PFSK-1 (cell line): ENCODE data around the gene CALHM3.

ENCODE experiments used
- FOXP2 ChIP-seq: optimal IDR thresholded peaks from 2 replicates; pipeline ENCODE3; 2011; ENCODE audit warnings: borderline replicate concordance, control low read depth, inconsistent platforms; ENCODE audit not compliant: insufficient read depth; ENCODE audit errors: extremely low read length, extremely low read depth
- POLR2AphosphoS5 ChIP-seq: IDR thresholded peaks from 2 replicates; pipeline ENCODE4 v1.6.1; 2012; ENCODE audit warnings: low read depth, mild to moderate bottlenecking, control low read depth, low read length, moderate library complexity
- SIN3A ChIP-seq: IDR thresholded peaks from 2 replicates; pipeline ENCODE4 v1.6.1; 2012; ENCODE audit warnings: mild to moderate bottlenecking, low read length, moderate library complexity, borderline replicate concordance; ENCODE audit not compliant: insufficient read depth
- TAF1 ChIP-seq: IDR thresholded peaks from 2 replicates; pipeline ENCODE4 v1.6.1; 2012; ENCODE audit warnings: low read length, control low read depth, borderline replicate concordance; ENCODE audit not compliant: insufficient read depth
- TF ChIP-seq, protein P1 (sequence below), 2 experiments: IDR thresholded peaks; 2 replicates each; pipeline versions ENCODE4 v1.6.1 to v1.8.0; 2011 to 2012; ENCODE audit warnings: low read depth in 2 of 2, low read length in 2 of 2, control low read depth in 1 of 2, inconsistent platforms in 1 of 2, mild to moderate bottlenecking in 1 of 2, moderate library complexity in 1 of 2; ENCODE audit not compliant: insufficient read depth in 1 of 2

Gene CALHM3

GRCh38 chr10:103504181-103504783 is 25.2 kb upstream of the CALHM3 start:
- peak; percentile 62 for TF ChIP-seq FOXP2
- TF ChIP-seq SIN3A, result no peak
- TF ChIP-seq TAF1, result no peak

- no peak for TF ChIP-seq SIN3A
- TF ChIP-seq, protein P1, sequence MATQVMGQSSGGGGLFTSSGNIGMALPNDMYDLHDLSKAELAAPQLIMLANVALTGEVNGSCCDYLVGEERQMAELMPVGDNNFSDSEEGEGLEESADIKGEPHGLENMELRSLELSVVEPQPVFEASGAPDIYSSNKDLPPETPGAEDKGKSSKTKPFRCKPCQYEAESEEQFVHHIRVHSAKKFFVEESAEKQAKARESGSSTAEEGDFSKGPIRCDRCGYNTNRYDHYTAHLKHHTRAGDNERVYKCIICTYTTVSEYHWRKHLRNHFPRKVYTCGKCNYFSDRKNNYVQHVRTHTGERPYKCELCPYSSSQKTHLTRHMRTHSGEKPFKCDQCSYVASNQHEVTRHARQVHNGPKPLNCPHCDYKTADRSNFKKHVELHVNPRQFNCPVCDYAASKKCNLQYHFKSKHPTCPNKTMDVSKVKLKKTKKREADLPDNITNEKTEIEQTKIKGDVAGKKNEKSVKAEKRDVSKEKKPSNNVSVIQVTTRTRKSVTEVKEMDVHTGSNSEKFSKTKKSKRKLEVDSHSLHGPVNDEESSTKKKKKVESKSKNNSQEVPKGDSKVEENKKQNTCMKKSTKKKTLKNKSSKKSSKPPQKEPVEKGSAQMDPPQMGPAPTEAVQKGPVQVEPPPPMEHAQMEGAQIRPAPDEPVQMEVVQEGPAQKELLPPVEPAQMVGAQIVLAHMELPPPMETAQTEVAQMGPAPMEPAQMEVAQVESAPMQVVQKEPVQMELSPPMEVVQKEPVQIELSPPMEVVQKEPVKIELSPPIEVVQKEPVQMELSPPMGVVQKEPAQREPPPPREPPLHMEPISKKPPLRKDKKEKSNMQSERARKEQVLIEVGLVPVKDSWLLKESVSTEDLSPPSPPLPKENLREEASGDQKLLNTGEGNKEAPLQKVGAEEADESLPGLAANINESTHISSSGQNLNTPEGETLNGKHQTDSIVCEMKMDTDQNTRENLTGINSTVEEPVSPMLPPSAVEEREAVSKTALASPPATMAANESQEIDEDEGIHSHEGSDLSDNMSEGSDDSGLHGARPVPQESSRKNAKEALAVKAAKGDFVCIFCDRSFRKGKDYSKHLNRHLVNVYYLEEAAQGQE (IDR thresholded peaks at IDR 0.05; ENCODE audit: insufficient read depth in 1 of 2, low read depth in 2 of 2, low read length in 2 of 2), result no peak
- no peak for TF ChIP-seq TAF1
- no peak for TF ChIP-seq FOXP2
- TF ChIP-seq POLR2AphosphoS5, result no peak
Observed at GRCh38 chr10:103502849-103503660, 24.0 kb upstream of the CALHM3 start.

- TF ChIP-seq SIN3A, result no peak
- no peak for TF ChIP-seq FOXP2
- TF ChIP-seq, protein P1 (IDR thresholded peaks at IDR 0.05; ENCODE audit: insufficient read depth in 1 of 2, low read depth in 2 of 2, low read length in 2 of 2), result no peak
- no peak for TF ChIP-seq TAF1
Observed at GRCh38 chr10:103501186-103501585, 22.1 kb upstream of the CALHM3 start.

DNA sequence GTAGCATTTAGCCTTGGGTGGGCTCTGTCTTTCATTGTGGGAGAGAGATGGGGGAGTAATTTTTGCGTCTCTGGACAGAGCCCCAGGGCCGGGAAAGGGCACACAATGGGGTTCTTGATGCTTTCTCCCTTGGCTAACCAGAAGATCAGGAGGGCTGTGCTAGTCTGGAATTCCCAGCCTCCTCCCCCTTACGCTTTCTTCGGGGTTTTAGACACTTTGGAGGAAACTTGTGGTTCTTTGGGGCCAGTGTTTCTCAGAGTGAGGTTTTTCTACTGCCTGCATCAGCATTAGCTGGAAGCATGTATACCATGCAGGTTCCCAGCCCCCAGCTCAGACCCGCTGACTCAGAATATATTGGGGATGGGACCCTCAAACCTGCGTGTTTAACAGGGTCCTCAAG is 21.4 kb upstream of the CALHM3 start:
- TF ChIP-seq POLR2AphosphoS5 (no peak), TAF1 (no peak), FOXP2 (no peak), SIN3A (no peak)
- TF ChIP-seq, protein P1 (IDR thresholded peaks at IDR 0.05; ENCODE audit: insufficient read depth in 1 of 2, low read depth in 2 of 2, low read length in 2 of 2), result no peak

DNA sequence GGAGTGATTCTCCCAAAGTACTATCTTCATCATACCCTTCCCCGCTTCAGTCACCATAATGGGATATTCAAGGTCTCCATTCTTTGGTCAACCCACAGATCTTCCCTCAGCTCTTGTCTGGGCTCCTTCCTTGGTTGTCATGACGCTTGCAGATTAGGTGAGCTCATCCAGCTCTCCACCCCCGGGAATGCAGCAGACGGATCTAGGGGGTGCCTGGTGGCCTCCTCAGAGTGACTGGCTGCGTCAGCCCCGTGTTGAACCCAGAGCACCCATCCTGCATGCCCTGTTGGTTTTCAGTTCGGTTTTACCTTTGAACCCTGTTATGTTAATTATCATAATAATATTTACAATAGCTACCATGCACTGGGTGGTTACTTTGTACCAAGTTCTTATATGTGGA is 20.8 kb upstream of the CALHM3 start:
- TF ChIP-seq, protein P1 (IDR thresholded peaks at IDR 0.05; ENCODE audit: insufficient read depth in 1 of 2, low read depth in 2 of 2, low read length in 2 of 2), result no peak
- no peak for TF ChIP-seq FOXP2
- TF ChIP-seq TAF1, result no peak
- TF ChIP-seq POLR2AphosphoS5, result no peak
- TF ChIP-seq SIN3A, result no peak
